HuH-7.5 (cell line): ENCODE results near the gene JPH4.

Experiments
- DNase-seq: peaks from one replicate; pipeline ENCODE4 v3.0.0; 2011; ENCODE audit warnings: low spot score

Gene JPH4

DNA sequence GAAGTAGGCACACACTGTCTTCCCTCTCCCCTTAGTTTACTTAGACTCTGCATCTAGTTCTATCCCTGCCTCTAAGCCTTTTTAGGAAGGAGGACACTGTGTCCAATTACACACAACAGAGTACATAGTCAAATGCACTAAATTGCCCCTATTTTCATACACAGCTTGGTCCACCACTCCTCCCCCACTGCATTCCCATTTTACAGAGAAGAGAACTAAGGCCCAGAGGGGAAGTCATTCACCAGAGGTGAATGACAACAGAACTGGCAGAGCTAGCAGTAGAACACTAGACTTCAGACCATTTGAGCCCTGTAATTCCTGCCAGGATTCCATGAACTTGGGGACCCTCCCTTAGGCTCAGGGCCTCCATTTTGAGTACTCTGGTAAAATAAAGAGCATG, 1.1 kb upstream of the JPH4 start:
- no peak for DNase-seq

- DNase-seq = no peak
These were observed 681 bp upstream of the JPH4 start for GRCh38 chr14:23579311-23579630.

DNA sequence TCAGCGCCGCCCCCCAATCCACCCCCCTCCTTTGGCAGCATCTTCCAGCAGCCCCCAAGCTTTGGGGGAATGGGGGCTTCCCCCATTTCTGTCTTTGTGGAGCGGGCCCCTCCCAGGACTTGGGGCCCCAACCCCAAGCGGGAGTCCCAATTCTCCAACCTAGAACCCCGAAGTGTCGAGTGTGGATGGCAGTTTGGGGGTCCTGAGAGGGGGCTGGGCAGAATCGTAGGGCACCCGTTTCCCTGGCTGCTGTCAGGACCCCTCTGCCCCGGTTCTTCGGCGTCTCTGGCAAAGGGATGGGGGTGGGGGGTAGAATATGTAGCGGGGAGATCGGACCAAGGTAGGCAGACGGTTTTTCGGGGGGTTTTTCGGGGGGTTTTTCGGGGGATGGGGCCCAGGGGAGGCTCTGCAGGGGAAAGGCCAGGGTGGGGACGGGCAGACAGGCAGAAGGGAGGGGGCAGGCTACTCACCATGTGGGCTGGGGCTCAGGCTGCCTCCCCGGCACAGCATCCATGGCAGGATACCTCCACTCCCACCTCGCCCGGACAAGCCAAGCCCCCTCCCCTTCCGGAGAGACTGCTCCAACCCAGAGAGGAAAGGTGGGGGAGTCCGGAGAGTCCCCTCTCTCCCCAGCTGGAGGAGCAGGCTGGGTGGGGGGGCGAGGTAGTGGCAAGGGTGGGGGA, 739 bp downstream of the JPH4 start:
- no peak for DNase-seq

DNA sequence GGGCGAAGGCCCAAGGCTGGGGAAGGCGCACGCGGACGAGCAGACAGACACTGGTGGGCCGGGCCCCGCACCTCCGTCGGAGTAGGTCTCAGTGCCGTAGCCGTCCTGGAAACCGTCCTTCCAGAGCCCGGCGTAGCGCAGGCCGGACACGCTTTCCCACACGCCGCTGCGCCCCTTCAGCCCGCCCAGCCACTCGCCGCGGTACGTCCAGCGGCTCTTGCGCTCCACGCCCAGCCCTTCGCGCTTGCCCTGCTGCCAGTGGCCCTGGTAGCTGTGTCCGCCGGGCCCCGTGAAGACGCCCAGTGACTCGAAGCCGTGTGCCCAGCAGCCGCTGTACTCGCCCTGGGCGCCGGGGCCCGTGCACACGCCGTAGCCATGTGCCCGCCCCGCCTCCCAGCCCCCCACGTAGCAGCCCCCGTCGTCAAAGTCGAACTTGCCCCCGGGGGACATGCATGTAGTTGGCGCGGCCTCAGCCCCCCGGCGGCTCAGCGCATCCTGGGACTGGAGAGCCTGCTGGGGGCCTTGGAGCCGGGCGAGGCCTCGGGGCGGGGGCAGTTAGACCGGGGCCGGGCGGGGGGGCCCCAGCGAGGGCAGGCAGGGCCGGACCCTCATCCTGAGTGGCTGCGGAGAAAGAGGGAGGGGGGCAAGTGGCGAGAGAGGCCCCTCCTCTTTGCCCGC, 1.4 kb downstream of the JPH4 start:
- DNase-seq = no peak

GRCh38 chr14:23573384-23574015, 5.1 kb downstream of the JPH4 start:
- DNase-seq = no peak

- no peak for DNase-seq
These were observed 5.8 kb downstream of the JPH4 start for GRCh38 chr14:23572836-23573235.

DNA sequence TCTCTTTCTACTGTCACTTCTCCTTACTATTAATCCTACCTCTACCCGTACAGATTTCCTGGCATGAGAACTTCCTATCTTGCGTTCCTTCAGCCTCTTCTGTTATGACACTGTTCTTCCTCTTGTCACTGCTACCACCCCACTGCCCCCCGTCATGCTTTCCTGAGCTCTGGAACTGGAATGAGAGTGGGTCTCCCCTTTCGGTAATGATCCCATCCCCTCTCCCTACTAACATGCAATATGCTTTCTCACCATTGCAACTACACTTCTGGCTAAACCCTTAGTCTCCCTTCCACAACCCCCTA, 6.1 kb downstream of the JPH4 start:
- DNase-seq = no peak

DNA sequence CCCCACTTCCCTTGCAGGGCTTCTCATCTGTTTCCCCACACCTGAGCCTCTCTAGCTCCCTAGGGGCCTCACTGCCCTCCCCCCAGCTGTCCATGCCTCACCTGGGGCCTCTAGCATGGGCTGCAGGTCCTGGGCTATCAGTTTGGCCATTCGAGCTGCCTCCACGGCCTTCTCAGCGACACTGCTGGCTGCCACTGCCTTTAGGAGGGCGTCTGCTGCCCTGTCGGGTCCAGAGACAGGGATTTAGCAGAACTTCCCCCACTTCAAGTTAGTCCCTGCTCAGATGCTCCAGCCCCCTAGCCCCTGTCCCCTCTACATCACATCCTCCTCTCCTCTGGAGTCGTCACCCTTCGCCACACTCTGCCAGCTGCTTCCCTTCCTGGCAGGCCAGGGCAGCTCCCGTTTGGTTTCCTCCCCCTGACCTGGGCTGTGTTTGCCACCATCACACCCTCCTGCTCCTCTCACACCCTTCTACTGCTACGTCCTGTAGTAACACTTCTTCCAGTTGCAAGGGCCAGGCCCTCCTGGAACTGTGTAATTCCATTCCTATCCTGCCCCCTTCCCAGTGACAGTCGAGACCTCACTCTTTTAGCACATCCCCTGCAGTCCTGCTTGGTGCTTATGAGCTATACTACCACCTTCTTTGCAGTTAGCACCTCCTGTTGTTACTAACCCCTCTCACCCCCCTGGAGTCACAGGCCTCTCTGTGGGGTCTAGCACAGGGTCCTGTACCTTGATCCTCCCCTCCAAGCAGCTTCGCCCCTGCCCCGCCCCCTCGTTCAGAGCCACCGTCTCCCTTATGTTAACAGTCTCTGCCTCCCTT, 6.7 kb downstream of the JPH4 start:
- DNase-seq = no peak

- DNase-seq = no peak
These were observed 7.6 kb downstream of the JPH4 start for GRCh38 chr14:23570806-23571483.

- DNase-seq = peak; percentile 51
These were observed 9.0 kb downstream of the JPH4 start for GRCh38 chr14:23569443-23570151.

GRCh38 chr14:23568600-23569331, 9.8 kb downstream of the JPH4 start:
- DNase-seq = no peak

GRCh38 chr14:23568021-23568599, 10.5 kb downstream of the JPH4 start:
- no peak for DNase-seq

GRCh38 chr14:23567186-23568020, 11.2 kb downstream of the JPH4 start, which contains the start of gene AP1G2:
AP1G2 (minus strand) TSS chr14:23567791; CDS start chr14:23567314, 477 bp downstream.
- peak; percentile 95 for DNase-seq

DNA sequence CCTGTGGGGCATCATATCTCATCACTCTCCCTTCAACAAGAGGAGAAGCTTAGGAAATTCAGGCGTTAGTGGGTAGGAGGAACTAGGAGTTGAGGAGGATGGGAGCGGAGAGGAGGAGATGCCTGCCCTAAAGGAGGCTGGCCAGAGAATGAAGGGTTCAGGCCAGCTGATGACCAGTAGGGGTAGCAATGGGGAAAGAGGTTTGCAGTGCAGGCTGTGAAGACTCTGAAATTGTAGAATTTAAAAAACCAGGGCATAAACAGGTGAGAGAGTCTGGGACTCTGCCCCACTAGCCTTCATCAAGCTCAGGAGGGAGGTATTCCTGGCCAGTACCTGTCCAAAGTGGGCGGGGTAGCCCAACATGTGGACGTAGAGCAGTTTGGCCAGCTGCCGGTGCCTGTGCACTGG, 11.8 kb downstream of the JPH4 start:
- no peak for DNase-seq

- DNase-seq = no peak
These were observed 12.3 kb downstream of the JPH4 start for GRCh38 chr14:23566112-23566777.

GRCh38 chr14:23565626-23566025, 13.0 kb downstream of the JPH4 start:
- DNase-seq = no peak

- no peak for DNase-seq
These were observed 13.7 kb downstream of the JPH4 start for GRCh38 chr14:23564876-23565275.

DNA sequence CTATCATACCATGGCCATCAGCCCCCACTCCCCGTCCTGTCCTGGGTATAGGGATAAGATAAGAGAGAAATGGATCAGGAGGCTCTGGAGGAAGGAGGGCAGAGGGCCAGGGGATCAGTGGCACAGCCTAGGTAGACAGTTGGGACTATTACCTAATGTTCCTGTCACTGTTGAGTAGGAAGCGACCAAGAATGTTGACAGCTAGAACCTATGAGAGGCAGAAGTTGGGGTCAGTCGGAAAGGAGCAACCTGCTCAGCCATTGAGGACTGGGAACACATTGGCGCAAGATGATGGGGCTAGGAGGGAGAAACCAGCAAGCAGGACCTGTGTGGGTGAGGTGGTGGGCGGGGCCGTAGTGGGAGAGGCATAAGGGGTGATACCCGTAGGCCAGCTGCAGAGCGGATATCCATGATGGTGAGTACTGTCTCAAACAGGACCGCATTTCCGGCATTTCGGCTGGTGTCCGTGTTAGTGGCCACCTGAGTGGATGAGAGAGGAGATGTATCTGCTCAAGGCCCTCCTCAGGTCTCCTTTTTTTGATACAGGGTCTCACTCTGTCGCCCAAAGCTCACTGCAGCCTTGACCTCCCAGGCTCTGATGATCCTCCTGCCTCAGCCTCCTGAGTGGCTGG, 14.3 kb downstream of the JPH4 start:
- DNase-seq = no peak
